Liver (tissue), 3 donors: ENCODE measurements around the gene BACH2.

Source experiments
- EGR1 ChIP-seq, 2 donors: IDR thresholded peaks; 2 replicates each; pipeline ENCODE4 v1.6.1; 2016 to 2018; ENCODE audit warnings: antibody characterized with exemption in 2 of 2, low read depth in 2 of 2
- FOXA2 ChIP-seq: IDR thresholded peaks from 2 replicates; pipeline ENCODE4 v1.6.1; 2016; ENCODE audit warnings: antibody characterized with exemption
- HNF4G ChIP-seq: IDR thresholded peaks from 2 replicates; pipeline ENCODE4 v1.6.1; 2016; ENCODE audit warnings: antibody characterized with exemption
- NR2F2 ChIP-seq: IDR thresholded peaks from 2 replicates; pipeline ENCODE4 v1.6.1; 2016; ENCODE audit warnings: antibody characterized with exemption
- RAD21 ChIP-seq, 2 donors: IDR thresholded peaks; 2 replicates each; pipeline ENCODE4 v1.6.1; 2016; ENCODE audit warnings: antibody characterized with exemption in 2 of 2, mild to moderate bottlenecking in 2 of 2
- TAF1 ChIP-seq: conservative IDR thresholded peaks from 2 replicates; pipeline ENCODE4 v1.6.1; 2016; ENCODE audit warnings: antibody characterized with exemption, mild to moderate bottlenecking
- YY1 ChIP-seq: IDR thresholded peaks from 2 replicates; pipeline ENCODE4 v1.6.1; 2016; ENCODE audit warnings: antibody characterized with exemption, mild to moderate bottlenecking
- TF ChIP-seq, protein P1 (sequence below): fragments of 150-350 bp; IDR thresholded peaks from 2 replicates; pipeline ENCODE4 v1.5.1; 2017; ENCODE audit warnings: improper control_type of control experiment, low read depth, low read length; ENCODE audit not compliant: missing input control
- TF ChIP-seq, protein P2 (sequence below): IDR thresholded peaks from 2 replicates; pipeline ENCODE4 v1.6.1; 2016; ENCODE audit warnings: antibody characterized with exemption
- donor health status: healthy.
- donor health status: healthy.

DNA sequence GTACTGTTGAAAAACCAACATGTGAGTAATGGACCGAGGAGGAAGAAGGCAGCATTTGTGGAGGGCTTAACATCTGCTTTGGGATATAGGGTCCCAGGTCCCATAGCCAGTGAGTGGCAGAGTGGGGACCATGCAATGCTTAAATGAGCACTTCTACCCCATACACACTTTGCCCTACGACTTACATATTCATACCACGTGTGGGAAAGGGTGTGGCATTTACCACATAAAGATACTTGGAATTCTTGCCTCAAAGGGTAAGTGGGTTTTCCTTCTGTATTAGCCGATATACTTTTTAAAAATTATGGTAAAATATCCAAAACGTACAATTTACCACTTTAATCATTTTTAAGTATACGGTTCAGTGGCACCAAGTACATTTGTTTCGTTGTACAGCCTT, 199.3 kb downstream of the BACH2 start:
- TF ChIP-seq, protein P1, sequence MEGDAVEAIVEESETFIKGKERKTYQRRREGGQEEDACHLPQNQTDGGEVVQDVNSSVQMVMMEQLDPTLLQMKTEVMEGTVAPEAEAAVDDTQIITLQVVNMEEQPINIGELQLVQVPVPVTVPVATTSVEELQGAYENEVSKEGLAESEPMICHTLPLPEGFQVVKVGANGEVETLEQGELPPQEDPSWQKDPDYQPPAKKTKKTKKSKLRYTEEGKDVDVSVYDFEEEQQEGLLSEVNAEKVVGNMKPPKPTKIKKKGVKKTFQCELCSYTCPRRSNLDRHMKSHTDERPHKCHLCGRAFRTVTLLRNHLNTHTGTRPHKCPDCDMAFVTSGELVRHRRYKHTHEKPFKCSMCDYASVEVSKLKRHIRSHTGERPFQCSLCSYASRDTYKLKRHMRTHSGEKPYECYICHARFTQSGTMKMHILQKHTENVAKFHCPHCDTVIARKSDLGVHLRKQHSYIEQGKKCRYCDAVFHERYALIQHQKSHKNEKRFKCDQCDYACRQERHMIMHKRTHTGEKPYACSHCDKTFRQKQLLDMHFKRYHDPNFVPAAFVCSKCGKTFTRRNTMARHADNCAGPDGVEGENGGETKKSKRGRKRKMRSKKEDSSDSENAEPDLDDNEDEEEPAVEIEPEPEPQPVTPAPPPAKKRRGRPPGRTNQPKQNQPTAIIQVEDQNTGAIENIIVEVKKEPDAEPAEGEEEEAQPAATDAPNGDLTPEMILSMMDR: no peak
- TF ChIP-seq, protein P2, sequence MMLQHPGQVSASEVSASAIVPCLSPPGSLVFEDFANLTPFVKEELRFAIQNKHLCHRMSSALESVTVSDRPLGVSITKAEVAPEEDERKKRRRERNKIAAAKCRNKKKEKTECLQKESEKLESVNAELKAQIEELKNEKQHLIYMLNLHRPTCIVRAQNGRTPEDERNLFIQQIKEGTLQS: no peak
- TF ChIP-seq NR2F2: no peak
- no peak for TF ChIP-seq FOXA2
- TF ChIP-seq YY1: no peak
- no peak for TF ChIP-seq HNF4G
- no peak for TF ChIP-seq TAF1
- no peak for TF ChIP-seq RAD21 (IDR thresholded peaks at IDR 0.05)
- no peak for TF ChIP-seq EGR1 (IDR thresholded peaks at IDR 0.05; ENCODE audit: low read depth in 2 of 2)
